Stimulated activated CD4-positive, alpha-beta T cell treated with anti-CD3 and anti-CD28 coated beads, Interleukin-12 subunit alpha, Interleukin-12 subunit beta, amount 100 ng/mL, for 24 hours (primary cell): ENCODE data around the gene STT3A.

Experiments used
- DNase-seq, 2 experiments: peaks; one replicate each; pipeline ENCODE4 v3.0.0-alpha.2; 2020; ENCODE audit warnings: low read depth in 2 of 2

STT3A gene

DNA sequence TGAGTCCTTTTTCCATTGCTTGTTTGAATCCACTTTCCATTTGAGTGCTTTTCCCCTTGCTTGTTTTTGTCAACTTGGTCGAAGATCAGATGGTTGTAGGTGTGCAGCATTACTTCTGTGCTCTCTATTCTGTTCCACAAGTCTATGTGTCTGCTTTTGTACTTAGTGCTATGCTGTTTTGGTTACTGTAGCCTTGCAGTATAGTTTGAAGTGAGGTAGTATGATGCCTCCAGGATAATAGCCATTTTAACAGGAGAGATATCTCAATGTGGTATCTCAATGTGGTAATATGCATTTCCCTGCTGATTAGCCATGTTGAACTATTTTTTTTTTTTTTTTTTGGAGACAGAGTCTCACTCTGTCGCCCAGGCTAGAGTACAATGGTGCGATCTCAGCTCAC is 71.3 kb downstream of the STT3A start:
- no peak for DNase-seq

DNA sequence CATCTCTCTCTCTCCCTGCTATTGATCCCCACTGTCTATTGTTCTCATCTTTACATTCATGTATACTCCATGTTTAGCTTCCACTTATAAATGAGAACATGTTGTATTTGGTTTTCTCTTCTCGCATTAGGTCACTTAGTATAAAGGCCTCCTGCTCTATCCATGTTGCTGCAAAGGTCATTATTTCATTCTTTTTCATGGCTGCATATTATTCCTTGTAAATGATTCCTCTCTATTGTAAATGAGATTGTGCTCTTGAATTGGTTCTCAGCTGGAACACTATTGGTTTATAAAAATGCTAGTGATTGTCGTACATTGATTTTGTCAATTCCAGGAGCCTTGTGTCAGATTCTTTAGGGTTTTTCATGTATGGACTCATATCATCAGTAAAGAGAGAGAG is 74.5 kb downstream of the STT3A start:
- DNase-seq, result no peak

DNA sequence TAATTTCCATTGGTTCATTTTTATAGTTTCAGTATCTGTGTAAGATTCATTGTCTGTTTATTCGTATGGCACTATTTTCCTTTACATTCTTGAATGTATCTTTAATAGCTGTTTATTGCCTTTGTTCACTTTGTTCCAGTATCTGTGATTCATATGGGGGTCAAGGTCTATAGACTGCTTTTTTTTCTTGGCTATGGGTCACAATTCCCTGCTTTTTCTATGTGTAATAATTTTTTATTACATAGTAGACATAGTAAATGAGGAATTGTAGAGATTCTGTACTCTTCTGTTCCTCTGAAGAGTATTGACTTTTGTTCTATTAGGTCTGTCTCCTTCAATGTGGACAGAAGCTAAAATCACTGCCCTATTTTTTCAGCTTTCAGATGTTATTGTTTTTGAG is 77.5 kb downstream of the STT3A start:
- DNase-seq, result no peak

DNA sequence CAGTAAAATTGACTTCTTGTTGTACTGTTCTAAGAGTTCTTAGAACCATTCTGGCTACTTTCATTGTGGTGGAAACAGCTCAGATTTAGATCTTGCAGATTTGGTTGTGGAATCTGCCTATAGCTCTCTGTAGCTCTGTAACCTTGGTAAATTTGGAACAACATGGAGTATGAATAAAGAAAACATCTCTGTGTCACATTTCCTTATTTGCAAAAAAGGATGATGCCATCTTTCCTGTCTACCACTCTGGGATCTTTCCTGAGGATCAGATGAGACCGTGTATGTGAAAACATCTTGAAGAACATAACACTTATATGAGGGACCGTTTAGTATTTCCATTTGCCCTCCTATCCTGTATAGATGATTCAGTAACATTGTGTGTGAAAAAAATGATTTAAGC is 78.9 kb downstream of the STT3A start:
- DNase-seq, result no peak
